Stimulated activated naive CD8-positive, alpha-beta T cell treated with anti-CD3 and anti-CD28 coated beads, Interleukin-15, amount 100 ng/mL, for 72 hours (primary cell): ENCODE results near the gene CEP72.

Source experiments
- ATAC-seq: fragments of 150-1000 bp; cut with Tn5 transposase; 2 replicates; pipeline ENCODE4 v1.10.0; 2021; ENCODE audit warnings: mild to moderate bottlenecking, moderate library complexity
- DNase-seq, 2 donors: peaks; one replicate each; pipeline ENCODE4 v3.0.0; 2021 to 2022
- H3K27ac Mint-ChIP-seq, 2 donors: one replicate each; pipeline ENCODE4 v1.8.0; 2022; ENCODE audit warnings: mild to moderate bottlenecking in 2 of 2, mixed read lengths in 2 of 2, moderate library complexity in 2 of 2
- H3K27me3 Mint-ChIP-seq: one replicate; pipeline ENCODE4 v1.8.0; 2022; ENCODE audit warnings: mixed read lengths
- H3K4me1 Mint-ChIP-seq: one replicate; pipeline ENCODE4 v1.8.0; 2022; ENCODE audit warnings: mild to moderate bottlenecking, mixed read lengths
- H3K4me3 Mint-ChIP-seq, 2 donors: one replicate each; pipeline ENCODE4 v1.8.0; 2022; ENCODE audit warnings: mild to moderate bottlenecking in 2 of 2, mixed read lengths in 2 of 2, moderate library complexity in 1 of 2
- H3K9me3 Mint-ChIP-seq, 2 donors: one replicate each; pipeline ENCODE4 v1.8.0; 2022; ENCODE audit warnings: mixed read lengths in 2 of 2

The CEP72 gene

DNA sequence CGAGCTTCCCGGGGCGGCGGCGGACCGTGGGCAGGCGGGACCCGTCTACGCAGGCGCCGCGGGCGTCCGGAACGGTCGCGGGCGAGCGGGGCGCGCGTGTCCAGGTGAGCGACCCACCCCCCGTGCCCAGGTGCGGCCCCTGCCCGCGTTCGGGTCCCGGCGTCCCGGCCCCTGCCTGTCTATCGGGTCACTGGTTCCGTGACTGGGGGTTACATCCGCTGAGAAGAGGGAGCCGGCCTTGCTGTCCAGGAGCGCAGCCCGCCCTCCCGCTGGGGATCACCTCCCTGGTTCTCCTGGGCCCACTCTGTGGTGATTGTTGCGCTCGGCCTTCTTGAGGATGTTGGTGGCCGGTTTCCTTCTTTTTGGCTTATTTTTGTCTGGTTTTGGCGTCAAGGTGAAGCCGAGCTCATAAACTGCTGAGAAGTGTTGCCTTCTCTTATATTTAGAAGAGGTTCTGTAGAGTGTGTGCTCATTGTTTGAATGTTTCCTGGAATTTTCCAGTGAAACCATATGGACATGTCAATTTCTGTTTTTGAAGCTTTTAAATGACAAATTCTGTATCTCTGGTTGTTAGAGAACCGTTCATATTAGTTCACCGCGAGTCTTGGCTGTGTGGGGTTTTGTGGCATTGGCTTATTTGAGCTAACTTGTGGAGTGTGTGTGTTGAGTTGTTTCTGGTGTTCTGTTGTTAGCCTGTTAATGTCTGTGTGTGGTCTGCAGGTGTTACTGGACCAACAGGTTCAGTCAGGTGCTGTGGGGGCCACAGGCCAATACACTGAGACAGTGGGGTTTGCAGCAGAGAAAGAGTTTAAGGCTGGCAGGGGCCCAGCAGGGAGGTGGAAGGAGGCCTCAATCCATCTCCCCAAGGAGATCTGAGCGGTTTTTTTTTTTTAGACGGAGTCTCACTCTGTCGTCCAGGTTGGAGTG, 621 bp downstream of the CEP72 start:
- Mint-ChIP-seq H3K9me3 (peaks cover 5 to 7% of the 10 kb centered on the region in 2 donors), H3K27me3 (peaks cover 9% of the 10 kb centered on the region), H3K27ac (peak overlapping the region; percentile 82 to 86), H3K4me3 (peak overlapping the region; percentile 88 to 89), H3K4me1 (peaks cover 66% of the 10 kb centered on the region)
- DNase-seq: peak in 1 of 2 donors; percentile 39
- ATAC-seq: peak; percentile 45

DNA sequence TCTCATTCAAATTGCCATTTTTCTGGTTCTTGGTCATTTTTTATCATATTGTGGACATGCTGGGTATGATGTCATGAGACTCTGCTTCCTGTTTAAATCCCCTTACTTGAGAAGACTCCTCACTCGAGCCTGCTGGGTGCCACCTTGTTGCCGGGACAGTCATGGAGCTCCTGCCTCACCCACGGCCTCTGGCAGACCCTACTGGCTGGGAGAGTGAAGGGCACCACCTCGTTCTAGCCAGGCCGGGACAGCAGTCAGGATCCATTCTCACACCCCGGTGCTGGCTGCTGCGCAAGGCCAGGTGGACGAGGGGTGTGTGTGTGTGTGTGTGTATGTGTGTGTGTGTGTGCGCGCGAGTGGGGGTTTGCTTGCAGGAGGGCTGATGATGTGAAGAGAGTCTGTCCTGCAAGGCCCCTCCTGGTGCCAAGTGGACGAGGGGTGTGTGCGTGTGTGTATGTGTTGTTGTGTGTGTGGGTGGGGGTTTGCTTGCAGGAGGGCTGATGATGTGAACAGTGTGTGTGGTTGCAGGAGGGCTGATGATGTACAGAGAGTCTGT, 4.4 kb downstream of the CEP72 start:
- Mint-ChIP-seq H3K4me3 (no peak overlapping the region), H3K4me1 (peaks cover 42% of the 10 kb centered on the region), H3K9me3 (peaks cover 5 to 7% of the 10 kb centered on the region in 2 donors), H3K27me3 (no peaks in the 10 kb centered on the region), H3K27ac (no peak overlapping the region)
- no peak for ATAC-seq
- peak in 1 of 2 donors; percentile 8 for DNase-seq

DNA sequence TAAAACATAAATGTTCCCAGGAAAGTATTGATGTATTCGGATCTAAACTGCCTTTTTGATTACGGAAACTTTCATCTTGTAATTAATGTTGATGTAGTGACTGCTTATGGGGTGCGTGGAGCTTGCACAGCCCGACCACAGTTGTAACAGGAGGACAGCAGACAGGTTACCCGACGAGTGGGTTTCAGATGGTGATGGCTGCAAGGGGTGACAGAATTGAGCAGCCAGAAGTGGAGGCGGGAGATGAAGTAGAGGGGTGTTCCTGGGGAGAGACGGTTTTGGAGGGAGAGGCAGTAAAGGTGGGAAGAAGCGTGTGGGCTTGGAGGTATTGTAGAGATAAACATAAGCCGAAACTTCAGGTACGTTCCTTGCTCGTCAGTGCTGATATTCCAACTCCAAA, 5.8 kb downstream of the CEP72 start:
- no peak overlapping the region for H3K4me3 Mint-ChIP-seq
- peaks cover 38% of the 10 kb centered on the region for H3K4me1 Mint-ChIP-seq
- no peak for ATAC-seq
- H3K9me3 Mint-ChIP-seq: peaks cover 3 to 4% of the 10 kb centered on the region in 2 donors
- no peak for DNase-seq
- H3K27me3 Mint-ChIP-seq: no peaks in the 10 kb centered on the region
- H3K27ac Mint-ChIP-seq: no peak overlapping the region

DNA sequence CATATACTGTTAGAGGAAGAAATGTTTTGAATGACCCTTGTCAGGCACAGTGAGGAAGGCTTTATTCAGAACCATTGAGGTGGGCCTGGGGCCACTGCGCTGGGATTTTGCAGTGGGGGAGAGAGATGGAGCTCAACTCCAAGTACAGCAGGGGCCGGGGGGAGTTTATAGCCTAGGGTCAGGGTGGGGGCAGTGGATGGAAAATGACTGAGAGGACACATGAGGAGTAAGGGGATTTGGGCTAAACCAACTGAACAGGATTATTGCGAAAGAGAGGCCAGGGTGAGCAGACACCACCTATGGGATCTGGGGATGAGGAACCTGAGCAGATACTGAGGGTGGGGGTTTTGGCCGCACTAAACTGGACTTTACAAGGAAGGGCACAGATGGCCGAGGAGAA, 6.3 kb downstream of the CEP72 start:
- Mint-ChIP-seq H3K9me3 (no peaks in the 10 kb centered on the region), H3K4me3 (no peak overlapping the region), H3K27me3 (no peaks in the 10 kb centered on the region), H3K27ac (no peak overlapping the region), H3K4me1 (peaks cover 32% of the 10 kb centered on the region)
- peak in 1 of 2 donors; percentile 1 for DNase-seq
- no peak for ATAC-seq

DNA sequence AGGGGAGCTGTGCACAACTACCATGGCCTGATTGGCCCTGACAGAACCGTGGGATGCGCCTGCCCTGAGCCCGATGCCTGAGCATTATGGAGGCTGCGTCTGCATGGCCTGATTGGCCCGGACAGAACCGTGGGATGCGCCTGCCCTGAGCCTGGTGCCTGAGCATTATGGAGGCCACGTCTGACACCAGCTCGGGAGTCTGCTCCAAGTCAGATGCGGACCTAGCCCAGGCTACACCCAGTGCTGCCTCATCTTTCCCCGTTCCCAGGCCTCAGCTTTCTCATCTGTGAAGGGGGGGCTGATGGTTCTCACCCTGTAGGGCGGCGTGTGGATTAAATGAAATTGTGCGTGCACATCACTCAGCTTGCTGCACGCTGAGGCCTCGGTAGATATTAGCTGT, 7.3 kb downstream of the CEP72 start:
- H3K27me3 Mint-ChIP-seq: no peaks in the 10 kb centered on the region
- DNase-seq: peak in 1 of 2 donors; percentile 5
- no peak overlapping the region for H3K4me3 Mint-ChIP-seq
- H3K4me1 Mint-ChIP-seq: peaks cover 22% of the 10 kb centered on the region
- no peak for ATAC-seq
- H3K9me3 Mint-ChIP-seq: no peaks in the 10 kb centered on the region
- no peak overlapping the region for H3K27ac Mint-ChIP-seq

DNA sequence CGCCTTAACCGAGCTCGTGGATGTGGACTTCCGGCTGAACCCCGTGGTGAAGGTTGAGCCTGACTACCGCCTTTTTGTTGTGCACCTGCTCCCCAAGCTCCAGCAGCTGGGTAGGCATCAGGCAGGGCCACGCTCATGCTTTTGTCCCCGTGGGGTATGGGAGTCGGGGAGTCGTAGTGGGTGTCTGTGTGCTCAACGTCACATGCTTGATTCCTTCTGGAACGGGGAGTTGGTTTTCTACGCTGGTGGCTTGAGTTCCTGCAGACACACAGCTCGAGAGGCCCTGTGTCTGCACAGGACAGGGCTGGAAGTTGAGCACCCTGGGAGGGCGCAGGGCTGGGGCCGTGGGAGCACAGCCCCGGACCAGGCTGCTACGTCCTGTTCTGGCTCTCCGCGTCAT, 8.0 kb downstream of the CEP72 start:
- DNase-seq (peak in 1 of 2 donors; percentile 9), ATAC-seq (no peak)
- Mint-ChIP-seq H3K27ac (no peak overlapping the region), H3K9me3 (no peaks in the 10 kb centered on the region), H3K27me3 (no peaks in the 10 kb centered on the region), H3K4me3 (no peak overlapping the region), H3K4me1 (peaks cover 15% of the 10 kb centered on the region)

DNA sequence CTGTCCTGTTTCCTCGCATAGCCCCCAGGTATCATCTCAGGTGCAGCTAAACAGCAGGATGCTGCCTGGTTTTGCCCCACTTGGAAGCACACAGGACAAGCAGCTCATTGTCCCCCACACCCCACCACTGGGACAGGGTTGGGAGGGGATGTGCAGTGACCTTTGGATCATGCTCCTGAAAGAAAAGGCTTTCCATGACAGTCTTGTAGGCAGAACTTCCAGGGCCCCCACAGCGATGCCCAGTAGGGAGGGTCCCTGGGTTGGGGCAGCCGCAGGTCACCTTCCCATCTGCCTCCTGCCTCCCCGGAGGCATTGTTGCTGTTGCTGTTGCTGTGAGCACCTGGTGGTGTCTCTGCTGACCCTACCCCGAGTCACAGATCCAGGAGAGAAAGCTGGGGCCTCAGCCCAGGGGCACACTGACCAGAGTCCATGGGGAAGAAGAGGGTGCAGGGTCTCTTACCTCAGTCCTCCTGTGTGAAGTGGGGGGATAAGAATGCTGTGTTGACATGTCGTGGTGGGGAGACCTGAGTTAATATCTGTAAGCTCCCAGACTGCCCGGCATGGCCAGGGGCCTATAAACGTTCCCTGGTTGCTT, 8.5 kb downstream of the CEP72 start:
- ATAC-seq (no peak), DNase-seq (peak in 1 of 2 donors; percentile 6)
- no peaks in the 10 kb centered on the region for H3K9me3 Mint-ChIP-seq
- no peak overlapping the region for H3K27ac Mint-ChIP-seq
- H3K4me3 Mint-ChIP-seq: no peak overlapping the region
- no peaks in the 10 kb centered on the region for H3K27me3 Mint-ChIP-seq
- H3K4me1 Mint-ChIP-seq: peaks cover 11% of the 10 kb centered on the region

DNA sequence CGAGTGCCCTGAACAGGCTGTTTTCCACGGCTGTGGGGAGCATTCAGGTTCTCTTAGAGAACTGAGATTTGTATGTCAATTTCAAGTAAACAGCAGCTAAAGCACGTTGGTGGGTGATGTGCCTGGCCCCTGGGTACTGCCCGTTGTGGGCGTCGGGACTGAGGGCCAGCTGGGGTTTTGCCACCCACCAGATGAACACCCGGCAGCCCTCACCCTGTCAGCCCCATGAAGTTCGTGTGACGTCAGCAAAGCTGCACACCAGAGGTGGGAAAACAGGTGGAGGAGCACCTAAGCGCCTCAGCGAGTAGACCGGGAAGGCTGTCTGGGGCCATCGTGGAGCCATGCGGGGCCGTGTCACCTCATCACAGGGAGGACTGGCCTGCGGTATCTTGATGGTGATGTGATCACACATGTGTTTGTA, 9.2 kb downstream of the CEP72 start:
- H3K27me3 Mint-ChIP-seq: no peaks in the 10 kb centered on the region
- peak overlapping the region in 1 of 2 donors; percentile 53 for H3K27ac Mint-ChIP-seq
- H3K4me1 Mint-ChIP-seq: peaks cover 6% of the 10 kb centered on the region
- H3K9me3 Mint-ChIP-seq: no peaks in the 10 kb centered on the region
- ATAC-seq (no peak), DNase-seq (peak in 1 of 2 donors; percentile 2)
- no peak overlapping the region for H3K4me3 Mint-ChIP-seq

DNA sequence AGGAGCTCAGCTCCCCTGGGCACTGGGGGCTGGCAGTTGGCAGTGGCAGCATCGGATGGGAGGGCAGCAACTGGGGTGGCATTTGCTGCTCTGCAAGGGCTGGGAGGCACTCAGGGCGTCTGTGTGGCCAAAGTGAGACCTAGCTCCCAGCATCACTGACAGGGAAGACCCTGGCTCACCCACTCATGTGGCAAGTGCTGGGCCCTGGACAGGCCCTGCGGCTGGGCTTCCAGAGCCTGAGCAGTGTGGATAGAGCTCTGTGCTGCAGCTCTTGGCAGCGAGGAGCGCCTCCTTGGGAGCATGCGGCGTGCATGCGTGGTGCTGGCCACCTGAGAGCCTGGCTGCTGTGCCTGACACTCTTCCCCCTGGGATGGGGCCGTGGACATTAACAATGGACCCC, 10.2 kb downstream of the CEP72 start:
- Mint-ChIP-seq H3K4me3 (no peak overlapping the region), H3K27ac (no peak overlapping the region), H3K27me3 (no peaks in the 10 kb centered on the region), H3K4me1 (no peaks in the 10 kb centered on the region), H3K9me3 (no peaks in the 10 kb centered on the region)
- ATAC-seq (no peak), DNase-seq (no peak)

DNA sequence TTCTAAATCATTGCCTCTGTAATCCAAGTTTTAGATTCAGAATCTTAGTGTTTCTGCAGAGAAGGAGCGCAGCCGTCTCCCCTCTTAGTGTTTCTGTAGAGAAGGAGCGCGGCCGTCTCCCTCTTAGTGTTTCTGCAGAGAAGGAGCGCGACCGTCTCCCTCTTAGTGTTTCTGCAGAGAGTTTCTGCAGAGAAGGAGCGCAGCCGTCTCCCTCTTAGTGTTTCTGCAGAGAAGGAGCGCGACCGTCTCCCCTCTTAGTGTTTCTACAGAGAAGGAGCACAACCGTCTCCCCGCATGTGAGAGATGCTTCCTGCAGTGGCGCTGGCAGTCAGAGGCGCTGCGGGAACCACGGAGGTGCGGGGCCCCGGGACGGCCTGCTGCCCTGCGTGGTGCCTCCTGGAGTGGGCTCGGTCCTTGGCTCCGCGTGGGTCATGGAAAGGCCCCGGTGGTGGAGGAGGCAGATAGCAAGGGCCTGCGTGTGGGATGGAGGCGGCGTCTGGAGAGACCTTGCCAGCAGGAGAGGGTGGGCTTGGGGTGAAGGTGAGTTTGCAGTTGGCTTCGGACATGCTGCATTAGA, 10.9 kb downstream of the CEP72 start:
- no peaks in the 10 kb centered on the region for H3K4me1 Mint-ChIP-seq
- no peak for DNase-seq
- ATAC-seq: no peak
- no peaks in the 10 kb centered on the region for H3K9me3 Mint-ChIP-seq
- no peak overlapping the region for H3K27ac Mint-ChIP-seq
- H3K4me3 Mint-ChIP-seq: no peak overlapping the region
- no peaks in the 10 kb centered on the region for H3K27me3 Mint-ChIP-seq

DNA sequence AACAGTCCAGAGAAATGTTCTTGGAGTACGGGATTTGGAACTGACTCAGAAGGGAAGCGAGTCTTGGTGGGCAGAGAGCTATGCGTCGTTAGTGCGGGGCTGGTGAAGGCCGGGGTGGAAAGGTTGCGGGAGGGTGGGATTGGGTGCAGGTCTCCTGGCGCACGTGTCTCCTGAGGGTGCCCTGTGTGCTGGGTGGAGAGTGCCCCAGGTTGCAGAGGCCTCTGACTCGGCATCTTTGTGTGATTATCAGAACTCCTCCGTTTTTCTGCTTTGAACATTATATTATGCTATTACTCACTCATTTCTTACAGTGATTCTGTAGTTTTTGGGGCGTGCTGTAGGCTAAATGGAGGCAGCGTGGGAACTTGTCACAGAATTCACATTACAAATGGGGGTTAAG, 11.4 kb downstream of the CEP72 start:
- Mint-ChIP-seq H3K4me1 (no peaks in the 10 kb centered on the region), H3K9me3 (no peaks in the 10 kb centered on the region), H3K27me3 (no peaks in the 10 kb centered on the region), H3K27ac (no peak overlapping the region), H3K4me3 (no peak overlapping the region)
- no peak for DNase-seq
- no peak for ATAC-seq

DNA sequence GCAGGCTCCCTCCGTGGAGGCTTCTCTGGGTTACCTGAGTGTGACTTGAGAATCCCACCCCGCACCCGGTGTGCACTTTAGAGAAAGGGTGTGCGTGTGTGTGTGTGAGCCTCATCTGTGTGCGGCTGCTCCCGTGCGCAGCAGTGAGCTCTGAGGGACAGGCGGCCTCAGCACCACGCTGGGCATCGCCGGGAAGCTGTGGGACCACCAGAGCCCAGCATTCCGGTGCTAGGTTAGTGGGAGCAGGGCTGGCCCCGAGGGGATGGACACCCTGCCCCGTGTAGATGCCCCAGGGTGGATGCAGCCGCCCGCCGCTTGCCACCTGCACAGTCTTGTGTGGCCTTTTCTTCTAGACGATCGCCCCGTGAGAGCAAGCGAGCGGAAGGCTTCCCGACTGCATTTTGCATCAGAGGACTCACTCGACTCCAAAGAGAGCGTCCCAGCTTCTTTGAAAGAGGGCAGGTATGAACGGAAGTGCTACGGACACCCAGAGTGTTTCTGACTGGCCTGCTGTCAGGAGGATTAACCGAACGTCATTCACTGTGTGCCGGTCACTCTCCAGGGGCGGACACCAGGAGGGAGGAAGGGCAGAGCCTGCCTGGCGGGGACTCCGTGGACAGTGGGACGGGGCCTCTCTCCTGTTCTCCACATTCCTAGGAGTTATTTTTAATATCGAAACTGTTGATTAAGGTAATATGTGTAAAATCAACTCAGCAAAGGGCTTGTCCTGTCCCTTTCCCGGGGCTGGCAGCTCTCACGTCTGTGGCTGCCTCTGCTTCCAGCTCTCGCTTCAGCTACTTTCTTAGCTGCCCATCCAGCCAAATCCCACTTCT, 12.2 kb downstream of the CEP72 start:
- H3K4me1 Mint-ChIP-seq: no peaks in the 10 kb centered on the region
- H3K9me3 Mint-ChIP-seq: no peaks in the 10 kb centered on the region
- H3K4me3 Mint-ChIP-seq: no peak overlapping the region
- H3K27ac Mint-ChIP-seq: peak overlapping the region in 1 of 2 donors; percentile 27
- DNase-seq (no peak), ATAC-seq (no peak)
- H3K27me3 Mint-ChIP-seq: no peaks in the 10 kb centered on the region

DNA sequence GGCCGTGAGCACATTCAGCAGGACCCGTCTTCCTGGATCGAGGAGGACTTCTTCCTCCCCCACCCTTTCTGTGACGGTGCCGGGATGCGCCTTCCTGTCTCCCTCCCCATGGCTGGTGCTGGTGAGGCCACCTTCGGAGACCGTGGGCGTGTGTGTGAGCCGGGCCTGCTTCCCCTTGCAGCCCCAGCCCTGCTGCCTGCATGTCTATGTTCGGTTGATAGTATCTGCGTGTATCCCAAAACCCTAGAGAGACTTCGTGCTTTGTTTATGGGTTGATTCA, 12.8 kb downstream of the CEP72 start:
- no peaks in the 10 kb centered on the region for H3K4me1 Mint-ChIP-seq
- no peak overlapping the region for H3K27ac Mint-ChIP-seq
- no peak overlapping the region for H3K4me3 Mint-ChIP-seq
- no peak for DNase-seq
- no peaks in the 10 kb centered on the region for H3K9me3 Mint-ChIP-seq
- ATAC-seq: no peak
- H3K27me3 Mint-ChIP-seq: no peaks in the 10 kb centered on the region

DNA sequence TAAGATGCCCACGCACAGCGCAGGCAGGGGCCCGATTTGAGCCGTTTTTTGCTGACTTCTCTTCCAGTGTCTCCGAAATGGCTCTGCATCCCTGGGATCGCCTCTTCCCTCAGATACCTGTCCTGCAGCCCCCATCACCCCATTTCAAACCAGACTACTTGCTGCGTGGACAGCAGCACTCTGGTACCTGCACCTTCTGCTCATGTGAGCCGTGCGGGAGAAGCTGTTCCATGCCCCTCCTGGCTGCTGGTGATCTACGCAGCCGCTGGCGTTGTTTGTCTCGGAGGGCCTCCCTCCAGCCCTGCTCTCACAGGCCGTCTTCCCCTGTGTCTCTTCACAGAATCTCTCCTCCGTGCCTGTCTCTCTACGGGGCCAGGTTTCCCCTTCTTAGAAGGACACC, 13.4 kb downstream of the CEP72 start:
- no peak for ATAC-seq
- Mint-ChIP-seq H3K4me3 (no peak overlapping the region), H3K27ac (no peak overlapping the region), H3K9me3 (no peaks in the 10 kb centered on the region), H3K4me1 (no peaks in the 10 kb centered on the region), H3K27me3 (no peaks in the 10 kb centered on the region)
- no peak for DNase-seq

DNA sequence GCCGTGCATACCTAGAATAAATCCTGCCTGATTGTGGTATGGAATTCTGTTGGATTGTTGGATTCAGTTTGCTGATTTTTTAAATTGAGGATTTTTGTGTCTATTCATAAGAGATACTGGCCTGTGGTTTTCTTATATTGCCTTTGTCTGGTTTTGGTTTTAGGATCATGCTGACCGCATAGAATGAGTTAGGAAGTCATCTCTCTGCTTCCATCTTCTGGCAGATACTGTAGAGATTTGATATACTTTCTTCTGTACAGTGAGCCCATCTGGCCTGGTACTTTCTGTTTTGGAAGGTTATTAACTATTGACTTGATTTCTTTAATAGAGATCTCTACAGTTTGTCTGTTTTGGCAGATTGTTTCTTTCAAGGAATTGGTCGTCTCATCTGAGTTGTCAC, 14.7 kb downstream of the CEP72 start:
- DNase-seq (no peak), ATAC-seq (no peak)
- Mint-ChIP-seq H3K4me1 (no peaks in the 10 kb centered on the region), H3K27ac (no peak overlapping the region), H3K27me3 (no peaks in the 10 kb centered on the region), H3K9me3 (no peaks in the 10 kb centered on the region), H3K4me3 (no peak overlapping the region)
